Measurements from ENCODE around the gene MFSD6.

GRCh38 chr2:190497428-190497827, 89.3 kb downstream of the MFSD6 start:
- TF ChIP-seq POLR2A (IDR thresholded peaks at IDR 0.05; ENCODE audit: low read length) (no peak), GATA1 (IDR thresholded peaks at IDR 0.05; ENCODE audit: low read depth, low read length) (no peak)
